ENCODE data around the gene PATJ. TPM values are rescaled to one million over a fixed set of nuclear protein-coding genes. Genes with fewer than 3 reads are reported as not detected.
"Not testable (repeated sequence)": the region's sequence is repeated elsewhere in the genome, so short reads cannot be mapped to it uniquely, and the experiment has no call there.

The PATJ gene
- total RNA-seq, 2 donors from 2014 or later: 15.2 to 23.5 TPM

DNA sequence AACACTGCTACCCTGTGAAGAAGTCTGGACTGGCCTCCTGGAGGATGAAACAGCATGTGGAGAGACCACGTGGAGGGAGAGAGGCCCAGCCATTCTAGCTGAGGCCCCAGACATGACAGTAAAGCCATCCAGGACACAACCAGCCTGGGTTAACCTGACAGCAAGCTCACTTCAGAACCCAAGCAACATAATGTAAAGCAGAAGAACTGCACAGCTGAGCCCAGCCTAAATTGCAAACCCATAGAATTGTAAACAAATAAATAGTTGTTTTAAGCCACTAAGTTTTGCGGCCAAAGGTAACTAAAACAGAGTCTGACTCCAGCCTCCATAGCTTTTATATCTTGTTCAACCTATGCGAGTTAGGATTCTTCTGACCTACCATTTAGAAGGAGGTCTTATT is 355.2 kb downstream of the PATJ start:
- no peak for DNase-seq (ENCODE audit: low spot score)
- intact Hi-C loops (cut with DNase I): no loop called here

- intact Hi-C loops (cut with DNase I): no loop called here
- DNase-seq (ENCODE audit: low spot score): no peak
Measured at GRCh38 chr1:62100442-62100841, 358.2 kb downstream of the PATJ start.

DNA sequence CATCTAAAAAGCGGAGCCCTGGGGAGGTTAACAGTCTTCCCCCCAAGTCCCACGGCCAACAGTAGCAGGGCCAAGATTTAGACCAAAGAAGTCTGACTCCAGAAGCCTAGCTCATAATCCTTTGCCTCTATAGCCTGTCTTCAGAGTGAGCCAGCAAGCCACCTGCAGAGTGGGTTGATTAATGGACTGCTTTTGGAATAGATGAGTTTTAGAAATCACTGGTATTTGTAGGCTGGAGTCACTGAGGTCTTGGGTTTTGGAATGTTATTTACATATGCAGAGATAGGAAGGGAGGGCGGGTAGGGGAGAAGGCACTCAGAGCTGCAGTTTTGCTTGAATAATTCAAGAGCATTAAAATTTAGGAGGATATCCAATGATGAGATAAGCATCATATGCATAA is 361.6 kb downstream of the PATJ start:
- intact Hi-C loops (cut with DNase I): no loop called here
- no peak for DNase-seq (ENCODE audit: low spot score)

DNA sequence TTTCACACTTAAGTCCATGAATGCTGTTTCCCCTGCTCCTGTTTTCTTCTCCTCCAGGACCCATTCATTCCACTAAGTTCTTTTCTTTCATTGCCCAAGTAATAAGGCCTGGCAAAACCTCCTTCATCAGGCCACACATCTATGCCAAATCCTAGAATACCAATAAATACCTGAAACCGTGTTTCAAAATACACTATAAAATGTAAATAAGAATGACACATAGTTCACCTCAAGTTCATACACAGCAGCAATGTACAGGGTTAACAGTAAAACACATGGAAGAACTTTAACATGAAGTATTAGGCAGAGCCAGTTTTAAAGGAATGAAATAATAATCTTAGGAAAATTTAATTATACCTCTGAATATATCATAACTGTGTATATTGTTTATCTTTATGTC is 365.6 kb downstream of the PATJ start:
- intact Hi-C loops (cut with DNase I): no loop called here
- no peak for DNase-seq (ENCODE audit: low spot score)

GRCh38 chr1:62109124-62109523 is 366.8 kb downstream of the PATJ start:
- intact Hi-C loops (cut with DNase I): no loop called here
- no peak for DNase-seq (ENCODE audit: low spot score)

DNA sequence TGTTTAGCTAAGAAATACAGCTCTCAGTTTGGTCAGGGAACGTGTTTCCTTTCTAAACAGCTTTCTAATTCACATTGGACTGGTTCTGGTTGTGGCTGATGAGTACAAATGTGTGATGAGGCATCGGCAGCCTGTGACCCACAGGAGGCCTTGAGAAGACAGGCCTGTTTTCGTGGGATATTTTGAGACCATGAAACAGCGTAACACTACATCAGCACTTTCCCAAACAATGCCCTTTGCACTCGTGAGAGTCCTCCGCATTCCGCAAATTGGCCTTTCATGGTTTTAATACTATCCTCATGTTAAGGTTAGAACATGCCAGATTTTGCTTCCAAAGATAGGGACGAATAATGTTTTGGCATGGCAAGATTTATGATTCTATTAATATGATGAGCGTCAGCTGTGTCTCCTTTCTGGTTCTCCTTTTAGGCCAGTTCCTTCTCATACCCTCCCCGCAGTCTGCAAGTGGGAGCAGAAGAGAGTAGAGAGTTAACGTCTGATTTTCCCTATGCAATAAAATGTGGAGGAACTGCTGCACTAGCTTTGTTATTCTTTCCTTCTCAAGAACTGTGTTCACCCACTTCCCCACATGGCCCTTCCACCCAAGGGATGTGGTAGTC is 368.0 kb downstream of the PATJ start:
- no peak for DNase-seq (ENCODE audit: low spot score)
- intact Hi-C loops (cut with DNase I): no loop called here

DNA sequence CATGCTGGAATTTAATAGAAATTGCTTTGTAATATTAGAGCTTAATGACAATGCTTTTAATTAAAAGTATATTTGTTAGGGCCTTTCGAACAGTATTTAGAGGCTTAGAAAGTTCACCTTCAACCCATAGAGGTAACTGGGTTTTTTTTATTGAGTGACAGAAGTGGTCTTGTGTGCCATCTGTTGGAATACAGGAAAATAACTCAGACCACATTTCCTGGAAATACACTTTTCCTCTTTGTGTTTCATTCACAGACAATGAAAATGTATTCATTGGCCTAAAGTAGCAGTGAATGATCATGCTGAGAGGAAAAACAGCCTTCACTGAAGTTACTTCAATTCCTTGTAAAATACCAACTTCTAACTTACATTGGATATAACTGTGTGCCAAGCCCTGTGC is 368.8 kb downstream of the PATJ start:
- intact Hi-C loops (cut with DNase I): no loop called here
- no peak for DNase-seq (ENCODE audit: low spot score)

DNA sequence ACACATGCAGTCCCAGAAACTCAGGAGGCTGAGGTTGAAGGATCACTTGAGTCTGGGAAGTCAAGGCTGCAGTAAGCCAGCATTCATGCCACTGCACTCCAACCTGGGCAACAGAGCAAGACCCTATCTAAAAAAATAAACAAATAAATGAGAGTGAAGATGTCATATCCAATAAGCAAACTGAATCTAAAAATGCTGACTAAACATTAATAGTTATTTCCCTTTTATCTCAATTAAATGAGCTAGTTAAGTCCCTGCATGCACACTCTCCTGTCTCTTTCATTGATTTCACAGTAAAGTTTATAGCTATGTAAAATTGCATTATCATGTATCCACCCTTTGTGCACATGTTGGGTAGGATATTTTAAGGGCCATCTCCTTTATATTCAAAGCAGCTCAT is 371.2 kb downstream of the PATJ start:
- intact Hi-C loops (cut with DNase I): no loop called here
- no peak for DNase-seq (ENCODE audit: low spot score)

- DNase-seq (ENCODE audit: low spot score): no peak
- intact Hi-C loops (cut with DNase I): no loop called here
Measured at GRCh38 chr1:62117018-62117750, 374.9 kb downstream of the PATJ start.

DNA sequence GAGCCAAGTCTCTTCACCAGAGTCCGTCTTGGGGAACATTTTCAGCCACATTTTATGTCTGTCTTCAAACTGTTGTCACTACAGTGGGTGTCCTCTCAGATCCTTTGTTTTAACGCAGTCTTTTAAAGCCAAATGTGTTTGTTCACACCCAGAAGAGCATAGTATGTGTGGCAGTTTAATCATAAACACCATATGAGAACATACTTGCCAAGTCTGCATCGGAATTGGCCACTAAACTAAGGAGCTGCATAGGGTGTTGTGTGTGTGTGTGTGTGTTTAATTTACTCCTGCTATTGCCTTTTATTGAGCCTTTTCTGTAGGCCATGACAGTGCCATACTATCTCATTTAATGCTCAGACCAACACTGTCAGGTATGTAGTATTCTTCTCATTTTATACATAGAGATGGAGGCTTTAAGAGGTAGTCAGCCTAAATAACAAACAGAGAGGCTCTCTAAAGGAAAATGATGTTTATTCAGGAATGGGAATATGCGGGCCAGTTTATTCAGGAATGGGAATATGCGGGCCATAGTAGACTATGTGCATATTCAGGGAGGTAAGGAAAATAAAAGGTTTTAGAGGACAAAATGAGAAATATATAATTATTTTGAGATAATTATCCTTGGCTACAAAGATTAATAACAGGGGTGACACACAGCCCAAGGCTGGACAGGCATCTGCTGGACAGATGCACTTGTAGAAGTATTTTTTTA is 384.5 kb downstream of the PATJ start:
- intact Hi-C loops (cut with DNase I): no loop called here
- no peak for DNase-seq (ENCODE audit: low spot score)

- intact Hi-C loops (cut with DNase I): no loop called here
- DNase-seq (ENCODE audit: low spot score): no peak
Measured at GRCh38 chr1:62128745-62129144, 386.5 kb downstream of the PATJ start.

GRCh38 chr1:62131093-62131725 is 388.9 kb downstream of the PATJ start:
- intact Hi-C loops (cut with DNase I): no loop called here
- no peak for DNase-seq (ENCODE audit: low spot score)

- intact Hi-C loops (cut with DNase I): no loop called here
- DNase-seq (ENCODE audit: low spot score): no peak
Measured at GRCh38 chr1:62138029-62138428, 395.7 kb downstream of the PATJ start.

DNA sequence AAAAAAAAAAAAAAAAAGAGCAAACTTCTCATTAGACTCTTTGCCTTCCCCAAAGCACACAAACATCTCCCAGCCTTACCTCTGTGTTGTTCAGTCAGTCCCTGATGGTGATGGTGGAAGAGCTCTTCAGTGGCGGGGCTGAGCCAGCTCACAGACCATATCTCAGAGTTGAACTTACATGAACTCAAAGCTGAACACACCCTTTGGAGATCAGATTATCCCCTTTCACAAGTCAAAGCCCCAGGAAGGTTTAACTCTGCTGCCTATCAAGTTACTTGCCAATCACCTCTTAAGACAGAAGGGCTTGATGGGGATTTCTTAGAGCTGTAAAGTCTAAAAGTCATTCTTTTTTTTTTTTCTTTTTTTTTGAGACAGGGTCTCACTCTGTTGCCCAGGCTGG is 397.1 kb downstream of the PATJ start:
- no peak for DNase-seq (ENCODE audit: low spot score)
- intact Hi-C loops (cut with DNase I): no loop called here

GRCh38 chr1:62140666-62141065 is 398.4 kb downstream of the PATJ start:
- intact Hi-C loops (cut with DNase I): loop anchor here in 1 of 2 donors (5.0 kb wide), 1 partner anchor 598 kb away; no protein-coding TSS in a partner anchor
- DNase-seq (ENCODE audit: low spot score): no peak

GRCh38 chr1:62142496-62142895 is 400.2 kb downstream of the PATJ start:
- intact Hi-C loops (cut with DNase I): loop anchor here in 1 of 2 donors (5.0 kb wide), 1 partner anchor 600 kb away; no protein-coding TSS in a partner anchor
- DNase-seq (ENCODE audit: low spot score): no peak

DNA sequence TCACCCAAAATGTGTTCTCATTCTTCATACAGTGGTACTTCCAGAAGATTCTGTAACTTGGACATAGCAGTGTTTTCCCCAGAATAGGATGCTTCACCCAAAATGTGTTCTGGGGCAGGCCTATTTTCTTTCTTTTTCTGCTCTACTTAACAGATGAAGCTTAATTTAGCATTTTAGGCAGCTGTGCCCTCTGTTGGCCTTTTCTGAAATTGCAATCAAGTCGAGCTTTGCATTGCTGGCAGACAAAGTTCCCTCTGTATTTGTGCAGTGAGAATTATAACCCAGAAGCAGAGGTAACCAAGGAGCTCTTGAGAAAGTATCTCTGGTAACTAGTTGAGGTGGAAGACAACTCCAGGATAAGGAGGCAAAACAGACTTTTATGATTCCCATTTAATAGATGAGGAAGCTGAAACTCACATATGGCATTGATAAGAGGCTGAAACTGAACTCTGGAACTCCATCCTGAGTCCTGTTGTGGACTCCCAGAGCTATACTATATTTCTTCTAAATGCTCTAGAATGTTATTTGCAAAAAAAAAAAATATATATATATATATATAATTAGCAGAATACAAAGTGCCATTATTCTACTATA is 402.1 kb downstream of the PATJ start:
- intact Hi-C loops (cut with DNase I): loop anchor here in 1 of 2 donors (5.0 kb wide), 1 partner anchor 602 kb away; no protein-coding TSS in a partner anchor
- DNase-seq (ENCODE audit: low spot score): no peak

DNA sequence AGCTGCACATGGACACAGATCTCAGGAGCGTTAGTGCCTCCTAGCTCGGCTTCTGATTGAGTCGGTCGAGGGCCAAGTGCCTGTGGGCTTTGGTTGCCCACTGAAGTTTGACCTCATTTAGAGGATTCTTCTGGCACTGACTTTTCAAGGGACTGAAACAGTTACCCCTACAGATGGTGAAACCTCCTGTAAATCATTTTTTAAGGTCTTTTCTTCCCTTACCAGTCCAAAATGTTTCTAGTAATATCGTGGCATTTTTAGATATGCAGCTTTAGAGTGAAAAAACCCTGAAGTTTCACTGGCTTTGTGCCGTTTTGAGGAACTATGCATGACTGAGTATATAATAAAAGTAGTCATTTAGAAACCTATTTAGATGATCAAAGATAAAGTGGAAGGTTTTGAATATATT is 417.7 kb downstream of the PATJ start:
- intact Hi-C loops (cut with DNase I): no loop called here
- DNase-seq (ENCODE audit: low spot score): no peak

- DNase-seq (ENCODE audit: low spot score): no peak
- intact Hi-C loops (cut with DNase I): no loop called here
Measured at GRCh38 chr1:62161711-62162110, 419.4 kb downstream of the PATJ start.

DNA sequence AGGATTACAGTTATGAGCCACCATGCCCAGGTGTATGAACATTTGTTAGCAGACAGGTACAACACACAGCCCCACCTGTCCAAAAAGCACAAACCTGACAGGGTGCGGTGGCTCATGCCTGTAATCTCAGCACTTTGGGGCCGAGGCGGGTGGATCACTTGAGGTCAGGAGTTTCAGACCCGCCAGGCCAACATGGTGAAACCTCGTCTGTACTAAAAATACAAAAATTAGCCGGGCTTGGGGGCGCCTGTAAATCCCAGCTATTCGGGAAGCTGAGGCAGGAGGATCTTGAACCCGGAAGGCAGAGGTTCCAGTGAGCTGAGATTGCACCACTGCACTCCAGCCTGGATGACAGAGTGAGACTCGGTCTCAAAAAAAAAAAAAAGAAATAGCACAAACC is 428.1 kb downstream of the PATJ start:
- DNase-seq (ENCODE audit: low spot score); intact Hi-C loops (cut with DNase I): not testable (repeated sequence)

All from posterior vena cava (tissue), 2 donors.